Activated T-cell treated with anti-CD3 and anti-CD28 coated beads for 24 hours (primary cell): ENCODE results near the gene MSI2.

ENCODE experiments used
- DNase-seq: peaks from one replicate; pipeline ENCODE4 v3.0.0-alpha.2; 2020; ENCODE audit warnings: low read depth

Gene MSI2

GRCh38 chr17:57395721-57396321 lies 139.5 kb downstream of the MSI2 start:
- DNase-seq, result no peak

- no peak for DNase-seq
Observed at GRCh38 chr17:57396511-57396921, 140.2 kb downstream of the MSI2 start.

GRCh38 chr17:57397402-57397801 lies 141.1 kb downstream of the MSI2 start:
- no peak for DNase-seq

- DNase-seq, result no peak
Observed at GRCh38 chr17:57399690-57400089, 143.4 kb downstream of the MSI2 start.

GRCh38 chr17:57400648-57401047 lies 144.3 kb downstream of the MSI2 start:
- DNase-seq, result no peak

- no peak for DNase-seq
Observed at GRCh38 chr17:57401556-57402488, 145.5 kb downstream of the MSI2 start.

GRCh38 chr17:57402681-57403180 lies 146.4 kb downstream of the MSI2 start:
- DNase-seq, result no peak

GRCh38 chr17:57403236-57403635 lies 146.9 kb downstream of the MSI2 start:
- no peak for DNase-seq

- no peak for DNase-seq
Observed at GRCh38 chr17:57404073-57404472, 147.8 kb downstream of the MSI2 start.

- no peak for DNase-seq
Observed at GRCh38 chr17:57404795-57405490, 148.6 kb downstream of the MSI2 start.

- no peak for DNase-seq
Observed at GRCh38 chr17:57405491-57406072, 149.3 kb downstream of the MSI2 start.

GRCh38 chr17:57406131-57406980 lies 150.0 kb downstream of the MSI2 start:
- DNase-seq, result no peak

- no peak for DNase-seq
Observed at GRCh38 chr17:57406981-57407286, 150.6 kb downstream of the MSI2 start.

- no peak for DNase-seq
Observed at GRCh38 chr17:57407287-57408070, 151.2 kb downstream of the MSI2 start.

GRCh38 chr17:57408071-57408811 lies 151.9 kb downstream of the MSI2 start:
- DNase-seq, result no peak

GRCh38 chr17:57410169-57410568 lies 153.8 kb downstream of the MSI2 start:
- no peak for DNase-seq

- no peak for DNase-seq
Observed at GRCh38 chr17:57412520-57413096, 156.3 kb downstream of the MSI2 start.

- no peak for DNase-seq
Observed at GRCh38 chr17:57413848-57414651, 157.7 kb downstream of the MSI2 start.

- no peak for DNase-seq
Observed at GRCh38 chr17:57415751-57416207, 159.5 kb downstream of the MSI2 start.
